ENCODE measurements around the gene ATAD3A.

The ATAD3A gene

GRCh38 chr1:1573843-1574720, 62.1 kb downstream of the ATAD3A start:
- no peak overlapping the region for H3K23ac ChIP-seq (ENCODE audit: low read length)

GRCh38 chr1:1574721-1575537, 63.0 kb downstream of the ATAD3A start, which contains the start of gene SSU72:
SSU72 (minus strand) TSS chr1:1574863; CDS start chr1:1574557, 306 bp downstream.
- no peak within 1 kb of the TSS for H2BK15ac ChIP-seq (replicated peaks; ENCODE audit: low read depth)
- H3K56ac ChIP-seq (ENCODE audit: low read length), result peak within 1 kb of the TSS; percentile 98
- H3K36me3 ChIP-seq (ENCODE audit: control insufficient read depth, insufficient read depth, low read length), result no peaks in the 10 kb centered on the region
- no peaks in the 10 kb centered on the region for H3K27me3 ChIP-seq (ENCODE audit: insufficient read depth, low read length, poor library complexity)
- peak within 1 kb of the TSS; percentile 97 for H3K18ac ChIP-seq (ENCODE audit: low read length)
- peak within 1 kb of the TSS; percentile 92 for H2BK120ac ChIP-seq (ENCODE audit: low read depth, low read length)
- H2BK5ac ChIP-seq (ENCODE audit: low read length), result peak within 1 kb of the TSS; percentile 96
- H3K79me2 ChIP-seq (ENCODE audit: control insufficient read depth, insufficient read depth, low read length), result peaks cover 39% of the 10 kb centered on the region
- WGBS (ENCODE audit: extremely low coverage, insufficient coverage, low lambda C conversion rate), result no CpG with 5 or more reads among the region's 87 CpGs
- H2AK5ac ChIP-seq (ENCODE audit: low read length), result no peak within 1 kb of the TSS
- peak within 1 kb of the TSS; percentile 86 for H3K27ac ChIP-seq (ENCODE audit: low read depth, low read length)
- H3K9ac ChIP-seq (ENCODE audit: low read length), result peak within 1 kb of the TSS; percentile 97
- H3K4ac ChIP-seq (ENCODE audit: low read depth, low read length), result peak within 1 kb of the TSS; percentile 96
- no peak within 1 kb of the TSS for H3K23ac ChIP-seq (ENCODE audit: low read length)
- peak within 1 kb of the TSS; percentile 82 for H4K8ac ChIP-seq (ENCODE audit: low read depth, low read length)
- no peak within 1 kb of the TSS for H4K5ac ChIP-seq (ENCODE audit: low read length)
- DNase-seq, result peak; percentile 96
- peak within 1 kb of the TSS; percentile 95 for H3K4me2 ChIP-seq (ENCODE audit: low read length)
- no peaks in the 10 kb centered on the region for H3K4me1 ChIP-seq (ENCODE audit: control insufficient read depth, low read depth, low read length)
- H3K4me3 ChIP-seq (ENCODE audit: low read length), result peak within 1 kb of the TSS; percentile 92
- H3K79me1 ChIP-seq (ENCODE audit: low read length), result no peaks in the 10 kb centered on the region

More at GRCh38 chr1:1573843-1574720, 62.1 kb downstream of the ATAD3A start:
- H3K9ac ChIP-seq (ENCODE audit: low read length), result peak overlapping the region; percentile 97
- no peaks in the 10 kb centered on the region for H3K36me3 ChIP-seq (ENCODE audit: control insufficient read depth, insufficient read depth, low read length)
- no peak overlapping the region for H2AK5ac ChIP-seq (ENCODE audit: low read length)
- H3K4me1 ChIP-seq (ENCODE audit: control insufficient read depth, low read depth, low read length), result no peaks in the 10 kb centered on the region
- peak overlapping the region; percentile 98 for H3K56ac ChIP-seq (ENCODE audit: low read length)
- H3K27ac ChIP-seq (ENCODE audit: low read depth, low read length), result peak overlapping the region; percentile 86
- peaks cover 47% of the 10 kb centered on the region for H3K79me2 ChIP-seq (ENCODE audit: control insufficient read depth, insufficient read depth, low read length)
- H2BK120ac ChIP-seq (ENCODE audit: low read depth, low read length), result peak overlapping the region; percentile 92
- H3K18ac ChIP-seq (ENCODE audit: low read length), result peak overlapping the region; percentile 97
- DNase-seq, result peak; percentile 79
- H3K79me1 ChIP-seq (ENCODE audit: low read length), result peaks cover 2% of the 10 kb centered on the region
- H3K27me3 ChIP-seq (ENCODE audit: insufficient read depth, low read length, poor library complexity), result no peaks in the 10 kb centered on the region
- H4K8ac ChIP-seq (ENCODE audit: low read depth, low read length), result peak overlapping the region; percentile 82
- peak overlapping the region; percentile 92 for H3K4me3 ChIP-seq (ENCODE audit: low read length)
- H3K4me2 ChIP-seq (ENCODE audit: low read length), result peak overlapping the region; percentile 51
- peak overlapping the region; percentile 96 for H2BK5ac ChIP-seq (ENCODE audit: low read length)
- H2BK15ac ChIP-seq (replicated peaks; ENCODE audit: low read depth), result no peak overlapping the region
- peak overlapping the region; percentile 96 for H3K4ac ChIP-seq (ENCODE audit: low read depth, low read length)
- no CpG with 5 or more reads among the region's 96 CpGs for WGBS (ENCODE audit: extremely low coverage, insufficient coverage, low lambda C conversion rate)
- no peak overlapping the region for H4K5ac ChIP-seq (ENCODE audit: low read length)

GRCh38 chr1:1577367-1578011, 65.5 kb downstream of the ATAD3A start:
- Histone ChIP-seq H4K8ac (ENCODE audit: low read depth, low read length) (no peak overlapping the region), H3K27me3 (ENCODE audit: insufficient read depth, low read length, poor library complexity) (no peaks in the 10 kb centered on the region), H3K4me2 (ENCODE audit: low read length) (no peak overlapping the region), H2BK5ac (ENCODE audit: low read length) (no peak overlapping the region), H3K79me1 (ENCODE audit: low read length) (no peaks in the 10 kb centered on the region), H3K9ac (ENCODE audit: low read length) (no peak overlapping the region), H2BK120ac (ENCODE audit: low read depth, low read length) (no peak overlapping the region), H3K4me3 (ENCODE audit: low read length) (no peak overlapping the region), H3K4me1 (ENCODE audit: control insufficient read depth, low read depth, low read length) (no peaks in the 10 kb centered on the region), H3K56ac (ENCODE audit: low read length) (no peak overlapping the region), H4K5ac (ENCODE audit: low read length) (no peak overlapping the region), H3K4ac (ENCODE audit: low read depth, low read length) (no peak overlapping the region), H3K23ac (ENCODE audit: low read length) (no peak overlapping the region), H3K18ac (ENCODE audit: low read length) (no peak overlapping the region), H3K36me3 (ENCODE audit: control insufficient read depth, insufficient read depth, low read length) (no peaks in the 10 kb centered on the region), H2AK5ac (ENCODE audit: low read length) (no peak overlapping the region), H3K27ac (ENCODE audit: low read depth, low read length) (no peak overlapping the region), H2BK15ac (replicated peaks; ENCODE audit: low read depth) (no peak overlapping the region), H3K79me2 (ENCODE audit: control insufficient read depth, insufficient read depth, low read length) (peaks cover 19% of the 10 kb centered on the region)
- WGBS (ENCODE audit: extremely low coverage, insufficient coverage, low lambda C conversion rate), result no CpG with 5 or more reads among the region's 10 CpGs
- no peak for DNase-seq

GRCh38 chr1:1578371-1578940, 66.5 kb downstream of the ATAD3A start:
- Histone ChIP-seq H3K36me3 (ENCODE audit: control insufficient read depth, insufficient read depth, low read length) (no peaks in the 10 kb centered on the region), H3K4me3 (ENCODE audit: low read length) (no peak overlapping the region), H3K79me1 (ENCODE audit: low read length) (no peaks in the 10 kb centered on the region), H2BK15ac (replicated peaks; ENCODE audit: low read depth) (no peak overlapping the region), H3K27me3 (ENCODE audit: insufficient read depth, low read length, poor library complexity) (no peaks in the 10 kb centered on the region), H4K8ac (ENCODE audit: low read depth, low read length) (no peak overlapping the region), H3K18ac (ENCODE audit: low read length) (no peak overlapping the region), H3K4me2 (ENCODE audit: low read length) (no peak overlapping the region), H2AK5ac (ENCODE audit: low read length) (no peak overlapping the region), H3K27ac (ENCODE audit: low read depth, low read length) (no peak overlapping the region), H3K4ac (ENCODE audit: low read depth, low read length) (no peak overlapping the region), H4K5ac (ENCODE audit: low read length) (no peak overlapping the region), H3K23ac (ENCODE audit: low read length) (no peak overlapping the region), H2BK120ac (ENCODE audit: low read depth, low read length) (no peak overlapping the region), H3K9ac (ENCODE audit: low read length) (no peak overlapping the region), H2BK5ac (ENCODE audit: low read length) (no peak overlapping the region), H3K4me1 (ENCODE audit: control insufficient read depth, low read depth, low read length) (no peaks in the 10 kb centered on the region), H3K56ac (ENCODE audit: low read length) (no peak overlapping the region), H3K79me2 (ENCODE audit: control insufficient read depth, insufficient read depth, low read length) (peaks cover 9% of the 10 kb centered on the region)
- no peak for DNase-seq
- WGBS (ENCODE audit: extremely low coverage, insufficient coverage, low lambda C conversion rate), result no CpG with 5 or more reads among the region's 13 CpGs

- Histone ChIP-seq H3K18ac (ENCODE audit: low read length) (no peak overlapping the region), H3K79me1 (ENCODE audit: low read length) (no peaks in the 10 kb centered on the region), H3K4me1 (ENCODE audit: control insufficient read depth, low read depth, low read length) (no peaks in the 10 kb centered on the region), H3K56ac (ENCODE audit: low read length) (no peak overlapping the region), H3K4ac (ENCODE audit: low read depth, low read length) (no peak overlapping the region), H4K8ac (ENCODE audit: low read depth, low read length) (no peak overlapping the region), H2AK5ac (ENCODE audit: low read length) (no peak overlapping the region), H3K23ac (ENCODE audit: low read length) (no peak overlapping the region), H3K27me3 (ENCODE audit: insufficient read depth, low read length, poor library complexity) (no peaks in the 10 kb centered on the region), H3K9ac (ENCODE audit: low read length) (no peak overlapping the region), H2BK15ac (replicated peaks; ENCODE audit: low read depth) (no peak overlapping the region), H2BK120ac (ENCODE audit: low read depth, low read length) (no peak overlapping the region), H3K36me3 (ENCODE audit: control insufficient read depth, insufficient read depth, low read length) (no peaks in the 10 kb centered on the region), H4K5ac (ENCODE audit: low read length) (no peak overlapping the region), H3K4me2 (ENCODE audit: low read length) (no peak overlapping the region), H3K79me2 (ENCODE audit: control insufficient read depth, insufficient read depth, low read length) (no peaks in the 10 kb centered on the region), H2BK5ac (ENCODE audit: low read length) (no peak overlapping the region), H3K4me3 (ENCODE audit: low read length) (no peak overlapping the region), H3K27ac (ENCODE audit: low read depth, low read length) (no peak overlapping the region)
- WGBS (ENCODE audit: extremely low coverage, insufficient coverage, low lambda C conversion rate), result no CpG with 5 or more reads among the region's 9 CpGs
- no peak for DNase-seq
Observed at GRCh38 chr1:1582585-1583346, 70.8 kb downstream of the ATAD3A start.

All from mesendoderm (in vitro differentiated cells).